ENCODE results near the gene DECR2. TPM values are rescaled to one million over a fixed set of nuclear protein-coding genes. Genes with fewer than 3 reads are reported as not detected.
"Not testable (repeated sequence)": the region's sequence is repeated elsewhere in the genome, so short reads cannot be mapped to it uniquely, and the experiment has no call there.

DECR2 gene
- total RNA-seq, 1 donor from 2014 or later, result 7.1 TPM

GRCh38 chr16:411576-412265 lies 10.0 kb downstream of the DECR2 start:
- Histone ChIP-seq H3K27me3 (no peaks in the 10 kb centered on the region), H3K9me3 (ENCODE audit: low read depth) (no peaks in the 10 kb centered on the region), H3K4me1 (no peaks in the 10 kb centered on the region), H3K27ac (no peak overlapping the region), H3K79me2 (ENCODE audit: low read depth) (no peaks in the 10 kb centered on the region), H3F3A (ENCODE audit: low read depth) (no peaks in the 10 kb centered on the region), H3K4me2 (no peak overlapping the region), H4K20me1 (ENCODE audit: low read depth) (no peaks in the 10 kb centered on the region), H3K36me3 (no peaks in the 10 kb centered on the region), H2AFZ (replicated peaks) (no peak overlapping the region), H3K4me3 (no peak overlapping the region), H3K9ac (no peak overlapping the region)
- Mint-ChIP-seq H3K27me3 (ENCODE audit: insufficient read depth, low read depth) (no peaks in the 10 kb centered on the region), H3K27ac (no peak overlapping the region), H3K9me3 (no peaks in the 10 kb centered on the region), H3K4me3 (no peak overlapping the region), H3K4me1 (no peaks in the 10 kb centered on the region), H3K36me3 (no peaks in the 10 kb centered on the region)
- no peak for TF ChIP-seq EZH2 (IDR thresholded peaks at IDR 0.05)
- no peak for TF ChIP-seq EZH2phosphoT487 (IDR thresholded peaks at IDR 0.05)
- TF ChIP-seq CTCF (IDR thresholded peaks at IDR 0.05), result no peak
- DNase-seq (ENCODE audit: low spot score), result no peak

- Histone ChIP-seq H2AFZ (replicated peaks) (no peak overlapping the region), H3K27ac (no peak overlapping the region), H3F3A (ENCODE audit: low read depth) (no peaks in the 10 kb centered on the region), H3K9me3 (ENCODE audit: low read depth) (no peaks in the 10 kb centered on the region), H3K4me2 (no peak overlapping the region), H3K4me3 (no peak overlapping the region), H3K36me3 (no peaks in the 10 kb centered on the region), H3K79me2 (ENCODE audit: low read depth) (no peaks in the 10 kb centered on the region), H4K20me1 (ENCODE audit: low read depth) (no peaks in the 10 kb centered on the region), H3K4me1 (no peaks in the 10 kb centered on the region), H3K9ac (no peak overlapping the region), H3K27me3 (no peaks in the 10 kb centered on the region)
- H3K4me3 Mint-ChIP-seq, result no peak overlapping the region
- no peak overlapping the region for H3K27ac Mint-ChIP-seq
- H3K36me3 Mint-ChIP-seq, result no peaks in the 10 kb centered on the region
- H3K4me1 Mint-ChIP-seq, result no peaks in the 10 kb centered on the region
- no peaks in the 10 kb centered on the region for H3K9me3 Mint-ChIP-seq
- DNase-seq (ENCODE audit: low spot score), result no peak
- H3K27me3 Mint-ChIP-seq (ENCODE audit: insufficient read depth, low read depth), result peaks cover 3% of the 10 kb centered on the region
- no peak for TF ChIP-seq EZH2phosphoT487 (IDR thresholded peaks at IDR 0.05)
- no peak for TF ChIP-seq CTCF (IDR thresholded peaks at IDR 0.05)
- no peak for TF ChIP-seq EZH2 (IDR thresholded peaks at IDR 0.05)
Observed at GRCh38 chr16:414395-415169, 12.9 kb downstream of the DECR2 start.

- not testable (repeated sequence) for H3K4me1 Mint-ChIP-seq
Observed at GRCh38 chr16:415170-415498, 13.4 kb downstream of the DECR2 start.

GRCh38 chr16:422179-422578 lies 20.5 kb downstream of the DECR2 start:
- H3K27me3 Mint-ChIP-seq (ENCODE audit: insufficient read depth, low read depth), result peaks cover 22% of the 10 kb centered on the region
- H3F3A ChIP-seq (ENCODE audit: low read depth); H3K36me3 ChIP-seq; H3K4me1 ChIP-seq; H2AFZ ChIP-seq (replicated peaks); H3K27ac ChIP-seq; H3K4me3 ChIP-seq; H3K4me3 Mint-ChIP-seq; H3K9ac ChIP-seq; H3K36me3 Mint-ChIP-seq; H3K9me3 Mint-ChIP-seq; H3K9me3 ChIP-seq (ENCODE audit: low read depth); H3K4me2 ChIP-seq; DNase-seq (ENCODE audit: low spot score); H3K27ac Mint-ChIP-seq: not testable (repeated sequence)
- H3K27me3 ChIP-seq, result peaks cover 39% of the 10 kb centered on the region
- H3K4me1 Mint-ChIP-seq, result peaks cover 14% of the 10 kb centered on the region
- peaks cover 10% of the 10 kb centered on the region for H3K79me2 ChIP-seq (ENCODE audit: low read depth)
- H4K20me1 ChIP-seq (ENCODE audit: low read depth), result peaks cover 10% of the 10 kb centered on the region

More at GRCh38 chr16:415170-415498, 13.4 kb downstream of the DECR2 start:
- not testable (repeated sequence) for H3K9ac ChIP-seq; H3K4me2 ChIP-seq; H3K27ac ChIP-seq; H2AFZ ChIP-seq (replicated peaks); H3K36me3 Mint-ChIP-seq; H4K20me1 ChIP-seq (ENCODE audit: low read depth); H3K27me3 Mint-ChIP-seq (ENCODE audit: insufficient read depth, low read depth); H3K27me3 ChIP-seq; H3K36me3 ChIP-seq; H3K4me1 ChIP-seq; H3K4me3 ChIP-seq; H3K4me3 Mint-ChIP-seq; H3K27ac Mint-ChIP-seq; H3K79me2 ChIP-seq (ENCODE audit: low read depth); DNase-seq (ENCODE audit: low spot score); H3K9me3 ChIP-seq (ENCODE audit: low read depth); H3K9me3 Mint-ChIP-seq; H3F3A ChIP-seq (ENCODE audit: low read depth)
